SK-N-SH (cell line): Measurements from ENCODE around the gene NSD2. TPM values are rescaled to one million over a fixed set of nuclear protein-coding genes. Genes with fewer than 3 reads are reported as not detected.
"Not testable (repeated sequence)": the region's sequence is repeated elsewhere in the genome, so short reads cannot be mapped to it uniquely, and the experiment has no call there.

Experiments
- CTCF ChIA-PET: fragments of 300-600, 350-600 bp; formaldehyde crosslinking; extraction: SDS; loops from one replicate; lab custom pipeline; 2021; lab: Yijun Ruan, JAX
- POLR2A ChIA-PET: fragments of 350-600 bp; sonication (Branson Sonifier 250); formaldehyde crosslinking; extraction: SDS; loops from one replicate; lab custom pipeline; 2020; ENCODE audit warnings: antibody characterized with exemption, inconsistent platforms; lab: Yijun Ruan, JAX
- DNase-seq: peaks from one replicate; pipeline ENCODE4 v3.0.0; 2012
- H2AFZ ChIP-seq: fragments of 200-600 bp; sonication (generic); 2 replicates; pipeline ENCODE4 v1.8.1; 2016; ENCODE audit warnings: antibody characterized with exemption, mild to moderate bottlenecking, low read depth
- H3F3A ChIP-seq: fragments of 200-600 bp; sonication (generic); replicated peaks from 2 replicates; pipeline ENCODE3; 2016; ENCODE audit warnings: antibody characterized with exemption, mild to moderate bottlenecking; ENCODE audit not compliant: insufficient read depth
- H3K27ac ChIP-seq, 2 experiments: fragments of 200-500 bp in 1 of 2; fragments of 200-600 bp in 1 of 2; sonication (Bioruptor generic) in 1 of 2; sonication (generic), shearing (Covaris generic) in 1 of 2; 2 replicates each; pipeline versions ENCODE4 v1.5.1 to v1.6.1; 2014 to 2016; ENCODE audit warnings: low read depth in 2 of 2, inconsistent platforms in 1 of 2, low read length in 1 of 2, mild to moderate bottlenecking in 1 of 2, mixed read lengths in 1 of 2
- H3K27me3 ChIP-seq: fragments of 200-600 bp; sonication (generic), shearing (Covaris generic); 2 replicates; pipeline ENCODE4 v1.6.1; 2016; ENCODE audit warnings: mixed run types; ENCODE audit not compliant: insufficient read depth
- H3K36me3 ChIP-seq, 2 experiments: fragments of 200-500 bp in 1 of 2; fragments of 200-600 bp in 1 of 2; sonication (Bioruptor generic) in 1 of 2; sonication (generic) in 1 of 2; replicated peaks in 1 of 2; 2 replicates each; pipeline versions ENCODE3 to v1.5.1; 2014 to 2016; ENCODE audit warnings: low read length in 1 of 2, mild to moderate bottlenecking in 1 of 2; ENCODE audit not compliant: insufficient read depth in 2 of 2, control insufficient read depth in 1 of 2
- H3K4me1 ChIP-seq, 2 experiments: fragments of 200-500 bp in 1 of 2; fragments of 200-600 bp in 1 of 2; sonication (Bioruptor generic) in 1 of 2; sonication (generic), shearing (Covaris generic) in 1 of 2; 2 replicates each; pipeline versions ENCODE4 v1.5.1 to v1.6.1; 2014 to 2016; ENCODE audit warnings: low read depth in 1 of 2, low read length in 1 of 2, mixed run types in 1 of 2; ENCODE audit not compliant: insufficient read depth in 2 of 2, control insufficient read depth in 1 of 2
- H3K4me2 ChIP-seq: fragments of 200-600 bp; sonication (generic), shearing (Covaris generic); 2 replicates; pipeline ENCODE4 v1.6.1; 2017; ENCODE audit warnings: mixed run types
- H3K4me3 ChIP-seq, 2 experiments: fragments of 200-500 bp in 1 of 2; fragments of 200-600 bp in 1 of 2; sonication (Bioruptor generic) in 1 of 2; sonication (generic), shearing (Covaris generic) in 1 of 2; 2 replicates each; pipeline versions ENCODE4 v1.5.1 to v1.8.1; 2014 to 2016; ENCODE audit warnings: low read depth in 2 of 2, inconsistent platforms in 1 of 2, low read length in 1 of 2, mild to moderate bottlenecking in 1 of 2, mixed read lengths in 1 of 2, moderate library complexity in 1 of 2
- H3K79me2 ChIP-seq: fragments of 200-600 bp; sonication (generic); 2 replicates; pipeline ENCODE4 v1.8.1; 2017; ENCODE audit warnings: mild to moderate bottlenecking; ENCODE audit not compliant: insufficient read depth
- H3K9ac ChIP-seq: fragments of 200-600 bp; sonication (generic); 2 replicates; pipeline ENCODE4 v1.6.1; 2017; ENCODE audit warnings: mixed run types
- H3K9me2 ChIP-seq: fragments of 200-600 bp; sonication (generic); 2 replicates; pipeline ENCODE4 v1.6.1; 2017; ENCODE audit warnings: mixed run types
- H3K9me3 ChIP-seq: fragments of 200-600 bp; sonication (generic); 2 replicates; pipeline ENCODE4 v1.6.1; 2017; ENCODE audit warnings: mixed run types, mild to moderate bottlenecking, moderate library complexity
- H4K20me1 ChIP-seq: fragments of 200-600 bp; sonication (generic); 2 replicates; pipeline ENCODE4 v1.6.1; 2017; ENCODE audit warnings: mild to moderate bottlenecking, mixed run types; ENCODE audit not compliant: insufficient read depth
- FOSL2 ChIP-seq: IDR thresholded peaks from 2 replicates; pipeline ENCODE4 v1.4.0; 2012; ENCODE audit warnings: low read depth, mild to moderate bottlenecking, moderate library complexity, borderline replicate concordance
- GABPA ChIP-seq: IDR thresholded peaks from 2 replicates; pipeline ENCODE4 v1.4.0; 2012; ENCODE audit warnings: low read depth, mild to moderate bottlenecking
- MXI1 ChIP-seq: IDR thresholded peaks from 2 replicates; pipeline ENCODE4 v1.6.1; 2012; ENCODE audit warnings: mild to moderate bottlenecking, low read depth, low read length, improper control_type of control experiment
- RAD21 ChIP-seq: IDR thresholded peaks from 2 replicates; pipeline ENCODE4 v1.6.1; 2012; ENCODE audit warnings: mild to moderate bottlenecking, low read length
- RCOR1 ChIP-seq: fragments of 150-350 bp; IDR thresholded peaks from 2 replicates; pipeline ENCODE4 v1.6.1; 2017; ENCODE audit warnings: antibody characterized with exemption, low read length
- RXRA ChIP-seq: IDR thresholded peaks from 2 replicates; pipeline ENCODE4 v1.4.0; 2012; ENCODE audit warnings: low read depth, mild to moderate bottlenecking, borderline replicate concordance
- SMC3 ChIP-seq: IDR thresholded peaks from 2 replicates; pipeline ENCODE4 v1.6.1; 2012; ENCODE audit warnings: low read depth, low read length, improper control_type of control experiment
- WGBS: methylation state at CpG from one replicate; pipeline ENCODE4 v1.1.6; 2017; ENCODE audit warnings: low lambda C conversion rate; 5-methylcytosine and 5-hydroxymethylcytosine counted together
- polyA plus RNA-seq, 3 experiments: library from polyadenylated mRNA; depleted of rRNA; stranded (reverse); fragments of >200 nt; gene quantifications; 2 replicates each; pipeline ENCODE4 v1.2.3, GENCODE V29; 2012
- TF ChIP-seq, protein P1 (sequence below): fragments of 200-600 bp; sonication (generic); IDR thresholded peaks from 2 replicates; pipeline ENCODE4 v1.6.1; 2017; ENCODE audit warnings: antibody characterized with exemption, mild to moderate bottlenecking, moderate library complexity

The NSD2 gene
- polyA plus RNA-seq, 1 of the 3 experiments (the other 2 are of a cell fraction), result 34.2 TPM

DNA sequence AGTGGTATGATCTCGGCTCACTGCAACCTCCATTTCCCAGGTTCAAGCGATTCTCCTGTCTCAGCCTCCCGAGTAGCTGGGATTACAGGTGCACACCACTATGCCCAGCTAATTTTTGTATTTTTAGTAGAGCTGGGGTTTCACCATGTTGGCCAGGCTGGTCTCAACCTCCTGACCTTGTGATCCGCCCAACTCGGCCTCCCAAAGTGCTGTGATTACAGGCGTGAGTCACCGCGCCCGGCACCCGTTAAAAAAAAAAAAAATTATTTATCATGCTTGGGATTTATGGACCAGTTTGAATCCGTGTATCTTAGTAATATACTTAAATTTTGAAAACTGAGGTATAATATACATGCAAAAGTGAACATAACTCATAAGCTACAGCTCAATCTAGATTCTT lies 38.5 kb downstream of the NSD2 start:
- H3F3A ChIP-seq, result peaks cover 26% of the 10 kb centered on the region
- H2AFZ ChIP-seq, H3K27me3 ChIP-seq, DNase-seq, H3K9ac ChIP-seq, H3K4me2 ChIP-seq, POLR2A ChIA-PET, H3K9me2 ChIP-seq, H3K4me1 ChIP-seq, H3K9me3 ChIP-seq, H3K4me3 ChIP-seq: not testable (repeated sequence)
- CTCF ChIA-PET, result interaction anchor here (0.9 to 5.3 kb wide), 9 partner anchors 9 to 164 kb away, joined by 3 to 90 read pairs (median 8); no protein-coding TSS in a partner anchor
- WGBS, result 85% methylated on average over 11 of the region's 11 CpGs
- H4K20me1 ChIP-seq, result peaks cover 77% of the 10 kb centered on the region
- H3K36me3 ChIP-seq, result peaks cover 27 to 45% of the 10 kb centered on the region in 2 experiments
- H3K27ac ChIP-seq, result 0 out of 4 replicates have a peak overlapping the region, but pooled peaks of 1 of the 2 experiments have one; percentile 10
- H3K79me2 ChIP-seq, result peaks cover 100% of the 10 kb centered on the region

DNA sequence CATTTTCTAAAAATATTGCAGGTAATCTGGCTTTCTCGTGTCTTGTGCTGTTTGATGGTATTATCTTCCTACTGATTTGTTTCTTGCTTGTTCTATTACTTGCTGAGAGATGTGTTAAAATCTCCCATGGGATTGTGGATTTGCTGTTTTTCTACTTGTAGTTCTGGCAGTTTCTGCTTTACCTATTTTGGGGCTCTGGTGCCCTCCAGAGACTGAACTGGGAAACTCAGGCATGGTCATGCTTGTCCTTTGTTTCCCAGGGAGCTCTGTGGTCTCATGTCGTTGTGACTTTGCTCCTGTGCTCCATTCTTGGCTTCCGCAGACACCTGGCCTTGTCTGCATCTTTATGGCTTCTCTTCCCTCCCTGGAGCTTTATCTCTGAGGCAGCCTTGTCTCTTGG lies 39.5 kb downstream of the NSD2 start:
- Histone ChIP-seq H3K4me2 (no peak overlapping the region), H3F3A (peaks cover 28% of the 10 kb centered on the region), H3K4me1 (no peaks in the 10 kb centered on the region; a peak in 2 of 4 replicates), H4K20me1 (peaks cover 78% of the 10 kb centered on the region), H3K27ac (peak overlapping the region in 1 of 2 experiments; percentile 10; a peak in 1 of 4 replicates), H2AFZ (no peak overlapping the region), H3K9me3 (no peaks in the 10 kb centered on the region), H3K36me3 (peaks cover 23 to 42% of the 10 kb centered on the region in 2 experiments), H3K79me2 (peaks cover 100% of the 10 kb centered on the region), H3K4me3 (no peak overlapping the region), H3K9me2 (no peaks in the 10 kb centered on the region), H3K27me3 (no peaks in the 10 kb centered on the region), H3K9ac (no peak overlapping the region)
- TF ChIP-seq RXRA (no peak), RAD21 (peak; percentile 76), MXI1 (peak; percentile 43; the same call in 1 of the 2 replicates), RCOR1 (no peak), SMC3 (peak; percentile 44; the same call in 1 of the 2 replicates), FOSL2 (no peak), GABPA (no peak)
- TF ChIP-seq, protein P1, sequence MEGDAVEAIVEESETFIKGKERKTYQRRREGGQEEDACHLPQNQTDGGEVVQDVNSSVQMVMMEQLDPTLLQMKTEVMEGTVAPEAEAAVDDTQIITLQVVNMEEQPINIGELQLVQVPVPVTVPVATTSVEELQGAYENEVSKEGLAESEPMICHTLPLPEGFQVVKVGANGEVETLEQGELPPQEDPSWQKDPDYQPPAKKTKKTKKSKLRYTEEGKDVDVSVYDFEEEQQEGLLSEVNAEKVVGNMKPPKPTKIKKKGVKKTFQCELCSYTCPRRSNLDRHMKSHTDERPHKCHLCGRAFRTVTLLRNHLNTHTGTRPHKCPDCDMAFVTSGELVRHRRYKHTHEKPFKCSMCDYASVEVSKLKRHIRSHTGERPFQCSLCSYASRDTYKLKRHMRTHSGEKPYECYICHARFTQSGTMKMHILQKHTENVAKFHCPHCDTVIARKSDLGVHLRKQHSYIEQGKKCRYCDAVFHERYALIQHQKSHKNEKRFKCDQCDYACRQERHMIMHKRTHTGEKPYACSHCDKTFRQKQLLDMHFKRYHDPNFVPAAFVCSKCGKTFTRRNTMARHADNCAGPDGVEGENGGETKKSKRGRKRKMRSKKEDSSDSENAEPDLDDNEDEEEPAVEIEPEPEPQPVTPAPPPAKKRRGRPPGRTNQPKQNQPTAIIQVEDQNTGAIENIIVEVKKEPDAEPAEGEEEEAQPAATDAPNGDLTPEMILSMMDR, result peak; percentile 67
- peak; percentile 61 for DNase-seq
- 52% methylated on average over 3 of the region's 3 CpGs for WGBS
- ChIA-PET CTCF (interaction anchor here (0.6 to 5.3 kb wide), 23 partner anchors 8 to 217 kb away, joined by 3 to 90 read pairs (median 4); no protein-coding TSS in a partner anchor), POLR2A (no interaction called here)

DNA sequence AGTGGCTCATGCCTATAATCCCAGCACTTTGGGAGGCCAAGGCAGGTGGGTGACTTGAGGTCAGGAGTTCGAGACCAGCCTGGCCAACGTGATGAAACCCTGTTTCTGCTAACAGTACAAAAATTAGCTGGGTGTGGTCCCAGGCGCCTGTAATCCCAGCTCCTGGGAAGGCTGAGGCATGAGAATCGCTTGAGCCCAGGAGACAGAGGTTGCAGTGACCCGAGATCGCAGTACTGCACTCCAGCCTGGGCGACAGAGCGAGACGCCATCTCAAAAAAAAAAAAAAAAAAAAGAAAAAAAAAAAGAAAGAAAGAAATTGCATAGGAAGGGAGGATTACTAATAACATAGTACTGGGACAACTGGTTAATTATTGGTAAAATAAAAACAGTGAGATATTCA lies 40.1 kb downstream of the NSD2 start:
- Histone ChIP-seq H3K79me2 (peaks cover 100% of the 10 kb centered on the region), H4K20me1 (peaks cover 78% of the 10 kb centered on the region), H3F3A (peaks cover 28% of the 10 kb centered on the region), H3K36me3 (peaks cover 20 to 37% of the 10 kb centered on the region in 2 experiments)
- H3K27me3 ChIP-seq, H3K4me1 ChIP-seq, H3K4me3 ChIP-seq, H3K27ac ChIP-seq, H3K9ac ChIP-seq, H2AFZ ChIP-seq, POLR2A ChIA-PET, DNase-seq, H3K9me2 ChIP-seq, H3K9me3 ChIP-seq, H3K4me2 ChIP-seq: not testable (repeated sequence)
- WGBS, result 85% methylated on average over 9 of the region's 9 CpGs
- CTCF ChIA-PET, result interaction anchor here (0.6 to 5.3 kb wide), 22 partner anchors 7 to 218 kb away, joined by 3 to 90 read pairs (median 4); no protein-coding TSS in a partner anchor
